ENCODE results near the gene SPATA1. TPM values are rescaled to one million over a fixed set of nuclear protein-coding genes. Genes with fewer than 3 reads are reported as not detected.
"Not testable (repeated sequence)": the region's sequence is repeated elsewhere in the genome, so short reads cannot be mapped to it uniquely, and the experiment has no call there.

The SPATA1 gene
- total RNA-seq, 2 experiments from 2014 or later: 1.4 to 4.8 TPM

GRCh38 chr1:84506729-84507453, 705 bp downstream of the SPATA1 start:
- CTCF ChIA-PET (ENCODE audit: unreplicated experiment): no interaction called here

GRCh38 chr1:84507887-84508286, 1.7 kb downstream of the SPATA1 start:
- H3K9me2 ChIP-seq (ENCODE audit: insufficient read depth, low read length); BruUV-seq (replicated peaks); DNase-seq (ENCODE audit: low spot score); CTCF ChIA-PET (ENCODE audit: unreplicated experiment): not testable (repeated sequence)
- POLR2A ChIA-PET: interaction anchor here (0.6 to 1.1 kb wide), 3 partner anchors 10 to 231 kb away, joined by 3 to 5 read pairs (median 4); no protein-coding TSS in a partner anchor
- H3K4me3 ChIP-seq (ENCODE audit: low read depth, low read length, poor library complexity, severe bottlenecking): peak overlapping the region; percentile 91
- H4K20me1 ChIP-seq (ENCODE audit: insufficient read depth, low read length): peaks cover 24% of the 10 kb centered on the region
- H3K36me3 ChIP-seq (ENCODE audit: insufficient read depth, low read length): peaks cover 19% of the 10 kb centered on the region
- H2AFZ ChIP-seq (ENCODE audit: low read length): peak overlapping the region; percentile 86
- peak overlapping the region; percentile 87 for H3K27ac ChIP-seq (ENCODE audit: low read depth, low read length, poor library complexity, severe bottlenecking)
- peak overlapping the region; percentile 79 for H3K4me2 ChIP-seq (ENCODE audit: low read length)
- intact Hi-C loops (cut with micrococcal nuclease; ENCODE audit: unreplicated experiment): loop anchor here (2.0 to 10.0 kb wide), 6 partner anchors 29 to 743 kb away; partner anchors contain the start of genes PRKACB, RPF1 and SAMD13
- peaks cover 32% of the 10 kb centered on the region for H3K4me1 ChIP-seq (ENCODE audit: insufficient read depth, low read length, poor library complexity, severe bottlenecking)
- H3K9me3 ChIP-seq (ENCODE audit: low read length): peaks cover 12% of the 10 kb centered on the region
- H3K79me2 ChIP-seq (ENCODE audit: insufficient read depth, low read depth, low read length): peaks cover 41% of the 10 kb centered on the region

More at GRCh38 chr1:84506729-84507453, 705 bp downstream of the SPATA1 start:
- Histone ChIP-seq H3K27ac (ENCODE audit: low read depth, low read length, poor library complexity, severe bottlenecking) (peak overlapping the region; percentile 87), H2AFZ (ENCODE audit: low read length) (peak overlapping the region; percentile 86), H3K9me2 (ENCODE audit: insufficient read depth, low read length) (no peaks in the 10 kb centered on the region), H3K4me2 (ENCODE audit: low read length) (peak overlapping the region; percentile 79), H3K36me3 (ENCODE audit: insufficient read depth, low read length) (peaks cover 28% of the 10 kb centered on the region), H3K79me2 (ENCODE audit: insufficient read depth, low read depth, low read length) (peaks cover 50% of the 10 kb centered on the region), H4K20me1 (ENCODE audit: insufficient read depth, low read length) (peaks cover 26% of the 10 kb centered on the region), H3K9me3 (ENCODE audit: low read length) (peaks cover 12% of the 10 kb centered on the region), H3K4me1 (ENCODE audit: insufficient read depth, low read length, poor library complexity, severe bottlenecking) (peaks cover 33% of the 10 kb centered on the region), H3K4me3 (ENCODE audit: low read depth, low read length, poor library complexity, severe bottlenecking) (peak overlapping the region; percentile 91)
- BruUV-seq (replicated peaks): TSS peak; percentile 79
- no peak for DNase-seq (ENCODE audit: low spot score)
- POLR2A ChIA-PET: interaction anchor here (0.6 to 4.4 kb wide), 16 partner anchors 11 to 769 kb away, joined by 3 to 43 read pairs (median 4); partner anchors contain the start of genes CTBS, PRKACB, SAMD13 and SSX2IP
- TF ChIP-seq EZH2phosphoT487 (IDR thresholded peaks at IDR 0.05; ENCODE audit: borderline replicate concordance, low read depth, low read length): no peak
- 0 out of 2 replicates have a peak, but pooled peaks have one; percentile 24 for TF ChIP-seq CTCF (conservative IDR thresholded peaks at IDR 0.05; ENCODE audit: low read length)
- intact Hi-C loops (cut with micrococcal nuclease; ENCODE audit: unreplicated experiment): loop anchor here (1.0 to 10.0 kb wide), 8 partner anchors 28 to 742 kb away; partner anchors contain the start of genes CTBS, PRKACB, RPF1 and SAMD13

- POLR2A ChIA-PET: interaction anchor here (0.8 to 1.4 kb wide), 4 partner anchors 8 to 66 kb away, joined by 3 to 6 read pairs (median 4); partner anchors contain the start of gene CTBS
- Histone ChIP-seq H3K36me3 (ENCODE audit: insufficient read depth, low read length) (peaks cover 13% of the 10 kb centered on the region), H2AFZ (ENCODE audit: low read length) (no peak overlapping the region), H3K9me2 (ENCODE audit: insufficient read depth, low read length) (no peaks in the 10 kb centered on the region), H3K27ac (ENCODE audit: low read depth, low read length, poor library complexity, severe bottlenecking) (no peak overlapping the region), H4K20me1 (ENCODE audit: insufficient read depth, low read length) (peaks cover 18% of the 10 kb centered on the region), H3K4me3 (ENCODE audit: low read depth, low read length, poor library complexity, severe bottlenecking) (no peak overlapping the region), H3K79me2 (ENCODE audit: insufficient read depth, low read depth, low read length) (peaks cover 35% of the 10 kb centered on the region), H3K9me3 (ENCODE audit: low read length) (peaks cover 12% of the 10 kb centered on the region), H3K4me2 (ENCODE audit: low read length) (no peak overlapping the region), H3K4me1 (ENCODE audit: insufficient read depth, low read length, poor library complexity, severe bottlenecking) (peaks cover 26% of the 10 kb centered on the region)
- BruUV-seq (replicated peaks): no TSS peak
- intact Hi-C loops (cut with micrococcal nuclease; ENCODE audit: unreplicated experiment): loop anchor here (5.0 to 10.0 kb wide), 2 partner anchors 236 to 744 kb away; no protein-coding TSS in a partner anchor
- TF ChIP-seq CTCF (conservative IDR thresholded peaks at IDR 0.05; ENCODE audit: low read length) (no peak), EZH2phosphoT487 (IDR thresholded peaks at IDR 0.05; ENCODE audit: borderline replicate concordance, low read depth, low read length) (no peak)
- no peak for DNase-seq (ENCODE audit: low spot score)
- CTCF ChIA-PET (ENCODE audit: unreplicated experiment): no interaction called here
Measured at GRCh38 chr1:84508510-84508909, 2.3 kb downstream of the SPATA1 start.

All from OCI-LY7 (cell line).